Astrocyte (in vitro differentiated cells and primary cell): ENCODE measurements around the gene MED15. TPM values are rescaled to one million over a fixed set of nuclear protein-coding genes. Genes with fewer than 3 reads are reported as not detected.

Experiments
- DNase-seq: peaks from one replicate; pipeline ENCODE4 v3.0.0-alpha.2; 2010; ENCODE audit warnings: low read depth
- FAIRE-seq: peaks from 2 replicates; lab custom pipeline; 2011; peaks lifted over from hg19 to GRCh38; lab: Jason Lieb, UNC
- H2AFZ ChIP-seq: 2 replicates; pipeline ENCODE4 v1.6.0; 2012; ENCODE audit warnings: low read depth, low read length, inconsistent platforms
- H3K27ac ChIP-seq: 2 replicates; pipeline ENCODE4 v1.5.1; 2011; ENCODE audit warnings: low read depth, low read length, inconsistent platforms
- H3K27me3 ChIP-seq: 2 replicates; pipeline ENCODE4 v1.6.0; 2011; ENCODE audit warnings: low read length, inconsistent platforms; ENCODE audit not compliant: insufficient read depth
- H3K36me3 ChIP-seq: 2 replicates; pipeline ENCODE4 v1.5.1; 2011; ENCODE audit warnings: low read length, inconsistent platforms; ENCODE audit not compliant: insufficient read depth
- H3K4me1 ChIP-seq: 2 replicates; pipeline ENCODE4 v1.5.1; 2011; ENCODE audit warnings: low read length, inconsistent platforms; ENCODE audit not compliant: insufficient read depth
- H3K4me2 ChIP-seq: 2 replicates; pipeline ENCODE4 v1.6.0; 2012; ENCODE audit warnings: low read length, inconsistent platforms
- H3K4me3 ChIP-seq: 2 replicates; pipeline ENCODE4 v1.5.1; 2011; ENCODE audit warnings: low read depth, mild to moderate bottlenecking, low read length, inconsistent platforms; ENCODE audit not compliant: insufficient read depth
- H3K79me2 ChIP-seq: 2 replicates; pipeline ENCODE4 v1.6.0; 2012; ENCODE audit warnings: mild to moderate bottlenecking, low read length, inconsistent platforms; ENCODE audit not compliant: insufficient read depth
- H3K9ac ChIP-seq: 2 replicates; pipeline ENCODE4 v1.6.0; 2012; ENCODE audit warnings: mild to moderate bottlenecking, low read length, inconsistent platforms
- H3K9me3 ChIP-seq: 2 replicates; pipeline ENCODE4 v1.5.1; 2012; ENCODE audit warnings: low read depth, mild to moderate bottlenecking, low read length, inconsistent platforms; ENCODE audit not compliant: insufficient read depth
- H4K20me1 ChIP-seq: 2 replicates; pipeline ENCODE4 v1.6.0; 2012; ENCODE audit warnings: low read length, inconsistent platforms; ENCODE audit not compliant: insufficient read depth
- H3K27ac Mint-ChIP-seq: one replicate; pipeline ENCODE4 v1.8.0; 2021; ENCODE audit warnings: mild to moderate bottlenecking, mixed read lengths; ENCODE audit not compliant: unreplicated experiment
- H3K27me3 Mint-ChIP-seq: one replicate; pipeline ENCODE4 v1.8.0; 2021; ENCODE audit warnings: low read depth, mixed read lengths; ENCODE audit not compliant: unreplicated experiment
- H3K36me3 Mint-ChIP-seq: one replicate; pipeline ENCODE4 v1.8.0; 2021; ENCODE audit warnings: low read depth, mixed read lengths; ENCODE audit not compliant: unreplicated experiment
- H3K4me1 Mint-ChIP-seq: one replicate; pipeline ENCODE4 v1.8.0; 2021; ENCODE audit warnings: low read depth, mixed read lengths; ENCODE audit not compliant: unreplicated experiment
- H3K4me3 Mint-ChIP-seq: one replicate; pipeline ENCODE4 v1.8.0; 2021; ENCODE audit warnings: mild to moderate bottlenecking, moderate library complexity, mixed read lengths; ENCODE audit not compliant: unreplicated experiment
- H3K9me3 Mint-ChIP-seq: one replicate; pipeline ENCODE4 v1.8.0; 2021; ENCODE audit warnings: mild to moderate bottlenecking, mixed read lengths; ENCODE audit not compliant: unreplicated experiment
- EZH2 ChIP-seq: IDR thresholded peaks from 2 replicates; pipeline ENCODE4 v1.6.1; 2012; ENCODE audit warnings: mild to moderate bottlenecking, low read length, inconsistent platforms; ENCODE audit not compliant: insufficient read depth
- total RNA-seq: library from RNA; stranded (reverse); gene quantifications from 2 replicates; pipeline ENCODE4 v1.2.1, GENCODE V29; 2021
- TF ChIP-seq, protein P1 (sequence below): IDR thresholded peaks from 2 replicates; pipeline ENCODE4 v1.5.1; 2011; ENCODE audit warnings: low read depth, mild to moderate bottlenecking, inconsistent platforms, low read length, moderate library complexity; ENCODE audit not compliant: insufficient read depth

The MED15 gene
- total RNA-seq, 1 donor from 2014 or later, result 153 TPM

DNA sequence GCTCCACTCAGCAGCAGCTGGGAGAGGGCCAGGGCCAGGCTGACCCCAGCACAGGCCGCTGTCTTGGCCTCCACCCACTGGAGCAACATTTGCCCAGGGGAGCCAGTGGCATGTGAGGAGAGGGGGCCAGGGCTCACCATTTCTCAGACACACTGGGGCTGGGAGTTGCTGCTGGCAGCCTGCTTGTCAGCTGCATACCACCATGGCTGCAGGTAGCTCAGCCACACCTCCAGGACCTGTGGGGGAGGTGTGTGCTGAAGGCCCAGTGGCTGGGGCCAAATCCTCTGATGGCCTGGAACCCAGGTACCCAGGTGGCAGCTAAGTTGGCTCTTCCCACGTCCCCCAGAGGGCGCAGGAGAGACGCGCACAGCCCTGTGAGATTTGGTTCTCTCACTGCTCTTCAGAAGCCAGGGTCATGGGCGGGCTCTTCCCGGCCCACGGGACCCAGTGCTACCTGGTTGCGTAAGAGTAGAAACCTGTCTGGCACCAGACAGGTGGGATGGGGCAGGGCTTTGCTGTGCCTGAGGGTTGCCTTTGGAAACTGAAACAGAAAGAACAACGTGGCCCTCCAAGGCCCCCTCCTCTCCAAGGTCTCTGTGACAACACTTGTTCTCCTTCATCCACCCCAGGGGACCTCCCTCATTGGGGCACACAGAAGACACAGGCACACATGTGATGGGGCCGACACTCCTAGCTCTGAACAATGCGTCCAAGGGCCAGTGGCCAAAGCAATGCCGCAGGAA is 98.8 kb downstream of the MED15 start:
- FAIRE-seq, result no peak
- no peaks in the 10 kb centered on the region for H3K4me1 ChIP-seq
- DNase-seq, result peak; percentile 12
- H3K9me3 ChIP-seq, result no peaks in the 10 kb centered on the region
- no peak overlapping the region for H3K27ac Mint-ChIP-seq
- no peaks in the 10 kb centered on the region for H4K20me1 ChIP-seq
- no peak overlapping the region for H3K4me3 ChIP-seq
- no peak overlapping the region for H2AFZ ChIP-seq
- H3K4me2 ChIP-seq, result no peak overlapping the region
- H3K27me3 Mint-ChIP-seq, result peaks cover 34% of the 10 kb centered on the region
- H3K4me1 Mint-ChIP-seq, result peaks cover 10% of the 10 kb centered on the region
- H3K9me3 Mint-ChIP-seq, result no peaks in the 10 kb centered on the region
- no peaks in the 10 kb centered on the region for H3K79me2 ChIP-seq
- no peak overlapping the region for H3K27ac ChIP-seq
- TF ChIP-seq EZH2, result no peak
- TF ChIP-seq, protein P1, sequence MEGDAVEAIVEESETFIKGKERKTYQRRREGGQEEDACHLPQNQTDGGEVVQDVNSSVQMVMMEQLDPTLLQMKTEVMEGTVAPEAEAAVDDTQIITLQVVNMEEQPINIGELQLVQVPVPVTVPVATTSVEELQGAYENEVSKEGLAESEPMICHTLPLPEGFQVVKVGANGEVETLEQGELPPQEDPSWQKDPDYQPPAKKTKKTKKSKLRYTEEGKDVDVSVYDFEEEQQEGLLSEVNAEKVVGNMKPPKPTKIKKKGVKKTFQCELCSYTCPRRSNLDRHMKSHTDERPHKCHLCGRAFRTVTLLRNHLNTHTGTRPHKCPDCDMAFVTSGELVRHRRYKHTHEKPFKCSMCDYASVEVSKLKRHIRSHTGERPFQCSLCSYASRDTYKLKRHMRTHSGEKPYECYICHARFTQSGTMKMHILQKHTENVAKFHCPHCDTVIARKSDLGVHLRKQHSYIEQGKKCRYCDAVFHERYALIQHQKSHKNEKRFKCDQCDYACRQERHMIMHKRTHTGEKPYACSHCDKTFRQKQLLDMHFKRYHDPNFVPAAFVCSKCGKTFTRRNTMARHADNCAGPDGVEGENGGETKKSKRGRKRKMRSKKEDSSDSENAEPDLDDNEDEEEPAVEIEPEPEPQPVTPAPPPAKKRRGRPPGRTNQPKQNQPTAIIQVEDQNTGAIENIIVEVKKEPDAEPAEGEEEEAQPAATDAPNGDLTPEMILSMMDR, result peak; percentile 48
- H3K27me3 ChIP-seq, result peaks cover 4% of the 10 kb centered on the region
- no peak overlapping the region for H3K4me3 Mint-ChIP-seq
- no peak overlapping the region for H3K9ac ChIP-seq
- H3K36me3 Mint-ChIP-seq, result no peaks in the 10 kb centered on the region
- H3K36me3 ChIP-seq, result no peaks in the 10 kb centered on the region

DNA sequence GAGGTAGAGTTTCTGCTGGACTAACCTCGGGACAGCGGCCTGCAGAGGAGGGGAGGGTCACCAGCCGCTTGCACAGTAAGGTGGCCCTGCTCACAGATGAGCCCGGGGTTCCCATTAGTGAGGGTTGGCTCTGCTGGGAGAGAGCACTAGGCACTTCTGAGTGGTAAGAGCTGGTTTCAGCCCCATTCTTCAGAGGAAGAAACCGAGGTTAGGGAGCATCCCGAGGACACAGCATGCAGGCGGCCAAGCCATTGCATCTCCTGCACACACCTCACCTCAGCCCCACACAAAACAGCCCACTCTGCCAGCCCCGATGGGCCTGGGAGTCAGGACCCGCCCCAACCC is 99.3 kb downstream of the MED15 start:
- Histone ChIP-seq H3K9ac (no peak overlapping the region), H3K4me1 (no peaks in the 10 kb centered on the region), H3K9me3 (no peaks in the 10 kb centered on the region), H4K20me1 (no peaks in the 10 kb centered on the region), H3K79me2 (no peaks in the 10 kb centered on the region), H3K27me3 (peaks cover 4% of the 10 kb centered on the region), H3K4me2 (no peak overlapping the region), H3K36me3 (no peaks in the 10 kb centered on the region), H3K4me3 (no peak overlapping the region), H2AFZ (no peak overlapping the region), H3K27ac (no peak overlapping the region)
- TF ChIP-seq, protein P1, result no peak
- no peak for TF ChIP-seq EZH2
- peaks cover 39% of the 10 kb centered on the region for H3K27me3 Mint-ChIP-seq
- no peak overlapping the region for H3K27ac Mint-ChIP-seq
- DNase-seq (no peak), FAIRE-seq (no peak)
- no peaks in the 10 kb centered on the region for H3K9me3 Mint-ChIP-seq
- H3K4me1 Mint-ChIP-seq, result peaks cover 10% of the 10 kb centered on the region
- no peak overlapping the region for H3K4me3 Mint-ChIP-seq
- no peaks in the 10 kb centered on the region for H3K36me3 Mint-ChIP-seq

DNA sequence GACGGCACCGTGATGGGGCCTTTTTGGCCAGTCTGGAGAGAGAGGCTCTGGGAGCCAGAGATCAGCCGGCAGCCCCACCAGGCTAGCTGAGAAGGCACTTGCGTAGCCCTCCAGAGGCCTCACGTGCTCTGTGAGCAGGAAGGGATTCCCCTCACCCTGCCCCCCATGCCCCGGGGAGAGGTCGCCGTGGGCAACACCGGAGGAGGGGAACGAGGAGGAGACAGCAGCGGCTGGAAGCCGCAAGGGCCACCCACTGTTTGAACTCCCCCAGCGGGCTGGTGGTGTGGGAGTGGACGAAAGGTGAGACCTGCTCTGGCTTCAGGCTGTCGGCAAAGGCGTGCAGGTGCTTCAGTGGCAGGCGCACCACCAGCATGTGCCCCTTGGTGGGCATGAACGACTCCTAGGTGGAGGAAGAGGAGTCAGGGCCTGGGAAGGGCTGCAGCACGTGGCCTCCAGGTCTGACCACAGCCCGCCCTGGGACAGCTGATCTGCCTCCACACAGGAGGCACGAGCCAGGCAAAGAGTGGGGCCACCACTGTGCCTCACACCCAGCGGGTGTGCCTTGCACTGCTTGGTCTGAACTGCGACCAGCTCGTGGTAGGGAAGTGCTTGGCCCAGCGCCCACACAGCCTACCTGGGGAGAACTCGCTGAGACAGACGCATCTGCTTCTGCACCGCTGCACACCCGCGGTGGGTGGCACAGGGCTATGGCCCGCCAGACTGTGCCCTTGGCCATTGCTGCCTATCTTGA is 99.9 kb downstream of the MED15 start:
- H4K20me1 ChIP-seq, result no peaks in the 10 kb centered on the region
- TF ChIP-seq EZH2, result no peak
- TF ChIP-seq, protein P1, result no peak
- H3K79me2 ChIP-seq, result no peaks in the 10 kb centered on the region
- no peak overlapping the region for H3K27ac Mint-ChIP-seq
- H3K4me1 ChIP-seq, result no peaks in the 10 kb centered on the region
- H3K4me1 Mint-ChIP-seq, result peaks cover 10% of the 10 kb centered on the region
- no peak overlapping the region for H3K4me3 ChIP-seq
- no peak overlapping the region for H3K9ac ChIP-seq
- no peaks in the 10 kb centered on the region for H3K9me3 ChIP-seq
- H3K9me3 Mint-ChIP-seq, result no peaks in the 10 kb centered on the region
- peaks cover 44% of the 10 kb centered on the region for H3K27me3 Mint-ChIP-seq
- H3K4me3 Mint-ChIP-seq, result no peak overlapping the region
- no peak for DNase-seq
- H3K36me3 Mint-ChIP-seq, result no peaks in the 10 kb centered on the region
- H2AFZ ChIP-seq, result no peak overlapping the region
- H3K4me2 ChIP-seq, result no peak overlapping the region
- FAIRE-seq, result no peak
- H3K27me3 ChIP-seq, result peaks cover 4% of the 10 kb centered on the region
- H3K27ac ChIP-seq, result no peak overlapping the region
- H3K36me3 ChIP-seq, result no peaks in the 10 kb centered on the region
